ENCODE results near the gene ZNHIT2. TPM values are rescaled to one million over a fixed set of nuclear protein-coding genes. Genes with fewer than 3 reads are reported as not detected.
A peak's percentile ranks its signal among the peaks of the same experiment; 100 is the strongest.

Gene ZNHIT2
- total RNA-seq, 2 experiments from 2014 or later: 11.5 to 32.4 TPM

- ChIA-PET CTCF (ENCODE audit: unreplicated experiment) (interaction anchor here (0.5 to 1.5 kb wide), 2 partner anchors 47 to 80 kb away, joined by 3 to 5 read pairs; partner anchors contain the start of gene CAPN1), POLR2A (interaction anchor here (0.5 to 6.1 kb wide), 17 partner anchors 10 to 437 kb away, joined by 3 to 47 read pairs (median 4); partner anchors contain the start of genes ARL2, CAPN1, FAM89B and FAU)
- Histone ChIP-seq H3K36me3 (ENCODE audit: insufficient read depth, low read length) (peaks cover 39% of the 10 kb centered on the region), H4K20me1 (ENCODE audit: insufficient read depth, low read length) (no peaks in the 10 kb centered on the region), H3K9me2 (ENCODE audit: insufficient read depth, low read length) (no peaks in the 10 kb centered on the region), H3K4me3 (ENCODE audit: low read depth, low read length, poor library complexity, severe bottlenecking) (peak overlapping the region; percentile 98), H2AFZ (ENCODE audit: low read length) (peak overlapping the region; percentile 78), H3K4me1 (ENCODE audit: insufficient read depth, low read length, poor library complexity, severe bottlenecking) (peaks cover 36% of the 10 kb centered on the region), H3K4me2 (ENCODE audit: low read length) (peak overlapping the region; percentile 99), H3K79me2 (ENCODE audit: insufficient read depth, low read depth, low read length) (peaks cover 46% of the 10 kb centered on the region), H3K27ac (ENCODE audit: low read depth, low read length, poor library complexity, severe bottlenecking) (peak overlapping the region; percentile 98), H3K9me3 (ENCODE audit: low read length) (no peaks in the 10 kb centered on the region)
- BruUV-seq (replicated peaks): TSS peak; percentile 70
- DNase-seq (ENCODE audit: low spot score): peak; percentile 96
- no peak for TF ChIP-seq EZH2phosphoT487 (IDR thresholded peaks at IDR 0.05; ENCODE audit: borderline replicate concordance, low read depth, low read length)
- TF ChIP-seq, protein P1, sequence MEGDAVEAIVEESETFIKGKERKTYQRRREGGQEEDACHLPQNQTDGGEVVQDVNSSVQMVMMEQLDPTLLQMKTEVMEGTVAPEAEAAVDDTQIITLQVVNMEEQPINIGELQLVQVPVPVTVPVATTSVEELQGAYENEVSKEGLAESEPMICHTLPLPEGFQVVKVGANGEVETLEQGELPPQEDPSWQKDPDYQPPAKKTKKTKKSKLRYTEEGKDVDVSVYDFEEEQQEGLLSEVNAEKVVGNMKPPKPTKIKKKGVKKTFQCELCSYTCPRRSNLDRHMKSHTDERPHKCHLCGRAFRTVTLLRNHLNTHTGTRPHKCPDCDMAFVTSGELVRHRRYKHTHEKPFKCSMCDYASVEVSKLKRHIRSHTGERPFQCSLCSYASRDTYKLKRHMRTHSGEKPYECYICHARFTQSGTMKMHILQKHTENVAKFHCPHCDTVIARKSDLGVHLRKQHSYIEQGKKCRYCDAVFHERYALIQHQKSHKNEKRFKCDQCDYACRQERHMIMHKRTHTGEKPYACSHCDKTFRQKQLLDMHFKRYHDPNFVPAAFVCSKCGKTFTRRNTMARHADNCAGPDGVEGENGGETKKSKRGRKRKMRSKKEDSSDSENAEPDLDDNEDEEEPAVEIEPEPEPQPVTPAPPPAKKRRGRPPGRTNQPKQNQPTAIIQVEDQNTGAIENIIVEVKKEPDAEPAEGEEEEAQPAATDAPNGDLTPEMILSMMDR (conservative IDR thresholded peaks at IDR 0.05; ENCODE audit: low read length): no peak
- intact Hi-C loops (cut with micrococcal nuclease; ENCODE audit: unreplicated experiment): loop anchor here (5.0 kb wide), 2 partner anchors 32 to 283 kb away; no protein-coding TSS in a partner anchor
Observed at GRCh38 chr11:65134952-65135632, 17.6 kb upstream of the ZNHIT2 start.

DNA sequence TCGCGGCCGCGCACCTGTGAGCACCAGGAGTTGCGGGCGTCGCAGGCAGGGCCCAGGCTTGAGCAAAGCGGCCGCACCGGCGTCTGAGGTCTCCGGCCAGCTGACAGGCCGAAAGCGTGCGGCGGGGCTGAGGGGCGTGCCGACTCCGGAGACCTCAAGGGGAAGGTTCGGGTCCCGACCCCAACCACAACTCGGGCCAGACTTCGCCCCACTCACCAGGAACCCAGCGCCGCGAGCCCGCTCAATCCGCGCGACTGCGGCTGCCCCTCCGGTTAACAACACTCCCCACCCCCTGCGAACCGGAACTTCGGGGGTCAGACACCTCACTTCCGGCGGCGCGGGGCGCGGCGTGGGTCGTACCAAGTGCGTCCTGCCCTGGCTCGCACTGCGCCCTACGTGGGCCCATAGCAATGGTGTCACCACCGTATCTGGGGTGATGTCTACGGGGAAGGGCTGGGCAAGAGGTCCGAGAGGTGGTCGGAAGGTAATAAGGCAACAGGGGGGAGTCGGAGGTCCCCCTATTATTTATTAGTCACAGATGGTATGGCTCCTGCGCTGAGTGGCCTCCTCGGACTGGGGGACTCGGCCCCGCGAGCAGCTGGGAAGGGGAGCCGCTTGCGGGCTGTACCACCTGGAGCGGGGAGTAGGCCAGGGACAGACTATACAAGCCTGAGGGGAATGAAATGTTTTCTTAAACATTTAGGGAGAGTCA, 16.9 kb upstream of the ZNHIT2 start, which contains the start of gene SYVN1:
Gene SYVN1, minus strand, starts transcription at position 280 of the 712 bp plus-strand sequence. CDS start 918 bp downstream, outside the sequence.
- peak within 1 kb of the TSS; percentile 98 for H3K27ac ChIP-seq (ENCODE audit: low read depth, low read length, poor library complexity, severe bottlenecking)
- peak within 1 kb of the TSS; percentile 98 for H3K4me3 ChIP-seq (ENCODE audit: low read depth, low read length, poor library complexity, severe bottlenecking)
- no peak for TF ChIP-seq EZH2phosphoT487 (IDR thresholded peaks at IDR 0.05; ENCODE audit: borderline replicate concordance, low read depth, low read length)
- TF ChIP-seq, protein P1 (conservative IDR thresholded peaks at IDR 0.05; ENCODE audit: low read length): no peak
- no peaks in the 10 kb centered on the region for H4K20me1 ChIP-seq (ENCODE audit: insufficient read depth, low read length)
- intact Hi-C loops (cut with micrococcal nuclease; ENCODE audit: unreplicated experiment): loop anchor here (5.0 kb wide), 2 partner anchors 33 to 282 kb away; no protein-coding TSS in a partner anchor
- H3K4me2 ChIP-seq (ENCODE audit: low read length): peak within 1 kb of the TSS; percentile 99
- DNase-seq (ENCODE audit: low spot score): peak; percentile 94
- POLR2A ChIA-PET: interaction anchor here (0.5 to 6.1 kb wide), 14 partner anchors 9 to 373 kb away, joined by 3 to 47 read pairs (median 4); partner anchors contain the start of genes ARL2, CAPN1, FAU and MRPL49
- peaks cover 46% of the 10 kb centered on the region for H3K36me3 ChIP-seq (ENCODE audit: insufficient read depth, low read length)
- CTCF ChIA-PET (ENCODE audit: unreplicated experiment): interaction anchor here (0.5 kb wide), 1 partner anchor 79 kb away, joined by 3 read pairs; no protein-coding TSS in a partner anchor
- peaks cover 52% of the 10 kb centered on the region for H3K79me2 ChIP-seq (ENCODE audit: insufficient read depth, low read depth, low read length)
- H2AFZ ChIP-seq (ENCODE audit: low read length): peak within 1 kb of the TSS; percentile 78
- BruUV-seq (replicated peaks): no TSS peak
- no peaks in the 10 kb centered on the region for H3K9me2 ChIP-seq (ENCODE audit: insufficient read depth, low read length)
- peaks cover 43% of the 10 kb centered on the region for H3K4me1 ChIP-seq (ENCODE audit: insufficient read depth, low read length, poor library complexity, severe bottlenecking)
- no peaks in the 10 kb centered on the region for H3K9me3 ChIP-seq (ENCODE audit: low read length)
